SH-SY5Y (cell line): ENCODE data around the gene KDM4B.

Experiments
- GATA2 ChIP-seq: IDR thresholded peaks from 2 replicates; pipeline ENCODE4 v1.6.1; 2011; ENCODE audit warnings: mild to moderate bottlenecking, low read depth, low read length
- GATA3 ChIP-seq: IDR thresholded peaks from 2 replicates; pipeline ENCODE4 v1.6.1; 2011; ENCODE audit warnings: low read depth, mild to moderate bottlenecking, low read length, moderate library complexity

DNA sequence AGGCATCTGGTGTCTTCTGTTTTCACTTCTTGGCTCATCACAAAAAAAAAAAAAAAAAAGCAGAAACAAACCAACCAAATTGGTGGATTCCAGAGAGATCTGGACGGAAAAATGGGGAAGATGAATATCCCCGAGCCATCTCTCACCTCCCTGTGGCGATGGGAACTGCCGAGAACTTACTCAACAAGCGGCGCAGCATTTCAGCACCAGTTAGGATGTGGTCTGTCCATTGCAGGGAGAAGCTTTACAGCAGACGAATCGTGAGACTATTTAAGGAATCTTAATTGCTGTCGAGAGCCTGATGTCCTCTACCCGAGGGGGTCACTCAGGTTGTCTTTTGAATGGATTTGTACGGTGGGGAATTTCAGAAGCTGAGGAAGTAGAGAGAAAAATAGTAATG is 17.3 kb upstream of the KDM4B start:
- TF ChIP-seq GATA2 (no peak), GATA3 (no peak)
